H9 (cell line): ENCODE measurements around the gene NRG2. TPM values are rescaled to one million over a fixed set of nuclear protein-coding genes. Genes with fewer than 3 reads are reported as not detected.

Experiments
- DNase-seq: peaks from one replicate; pipeline ENCODE4 v3.0.0-alpha.2; 2017
- H2AFZ ChIP-seq: one replicate; pipeline ENCODE4 v1.6.1; 2013; ENCODE audit warnings: mild to moderate bottlenecking, low read length, control low read depth, moderate library complexity
- H2AK5ac ChIP-seq: 2 replicates; pipeline ENCODE4 v1.6.1; 2013; ENCODE audit warnings: low read length, control low read depth, mixed read lengths; ENCODE audit not compliant: insufficient read length
- H2BK120ac ChIP-seq: one replicate; pipeline ENCODE4 v1.6.1; 2013; ENCODE audit warnings: low read depth, mild to moderate bottlenecking, low read length, control low read depth, inconsistent platforms; ENCODE audit not compliant: poor library complexity, severe bottlenecking
- H2BK12ac ChIP-seq: 2 replicates; pipeline ENCODE4 v1.6.1; 2013; ENCODE audit warnings: low read length, control low read depth, mixed read lengths, low read depth; ENCODE audit not compliant: insufficient read length
- H2BK15ac ChIP-seq: 2 replicates; pipeline ENCODE4 v1.6.1; 2013; ENCODE audit warnings: low read depth, low read length, control low read depth
- H2BK20ac ChIP-seq: one replicate; pipeline ENCODE4 v1.6.1; 2013; ENCODE audit warnings: low read depth, mild to moderate bottlenecking, low read length, control low read depth, inconsistent platforms; ENCODE audit not compliant: poor library complexity, severe bottlenecking
- H2BK5ac ChIP-seq: 2 replicates; pipeline ENCODE4 v1.6.1; 2013; ENCODE audit warnings: low read length, control low read depth, mixed read lengths; ENCODE audit not compliant: insufficient read length
- H3K14ac ChIP-seq: 2 replicates; pipeline ENCODE4 v1.6.1; 2013; ENCODE audit warnings: low read length, control low read depth; ENCODE audit not compliant: insufficient read depth
- H3K18ac ChIP-seq: 2 replicates; pipeline ENCODE4 v1.6.1; 2013; ENCODE audit warnings: low read depth, mild to moderate bottlenecking, mixed read lengths, low read length, control low read depth; ENCODE audit not compliant: insufficient read length
- H3K23ac ChIP-seq: 2 replicates; pipeline ENCODE4 v1.6.1; 2013; ENCODE audit warnings: low read length, control low read depth, mixed read lengths, low read depth; ENCODE audit not compliant: insufficient read length
- H3K23me2 ChIP-seq: 2 replicates; pipeline ENCODE4 v1.6.1; 2013; ENCODE audit warnings: low read depth, mild to moderate bottlenecking, mixed read lengths, low read length, control low read depth; ENCODE audit not compliant: insufficient read length, poor library complexity, severe bottlenecking
- H3K27ac ChIP-seq: 2 replicates; pipeline ENCODE4 v1.5.1; 2013; ENCODE audit warnings: low read length, control low read depth, mixed read lengths, low read depth; ENCODE audit not compliant: insufficient read length
- H3K27me3 ChIP-seq: 2 replicates; pipeline ENCODE4 v1.6.1; 2013; ENCODE audit warnings: low read length, control low read depth, inconsistent platforms; ENCODE audit not compliant: insufficient read depth
- H3K4ac ChIP-seq: 2 replicates; pipeline ENCODE4 v1.6.1; 2013; ENCODE audit warnings: low read depth, mild to moderate bottlenecking, control low read depth, inconsistent platforms, low read length, moderate library complexity
- H3K4me1 ChIP-seq: 2 replicates; pipeline ENCODE4 v1.6.1; 2013; ENCODE audit warnings: low read length, control low read depth, inconsistent platforms; ENCODE audit not compliant: insufficient read depth
- H3K4me2 ChIP-seq: 2 replicates; pipeline ENCODE4 v1.6.1; 2013; ENCODE audit warnings: low read length, control low read depth, mixed read lengths; ENCODE audit not compliant: insufficient read length, insufficient read depth
- H3K56ac ChIP-seq: 2 replicates; pipeline ENCODE4 v1.6.1; 2013; ENCODE audit warnings: low read depth, mild to moderate bottlenecking, mixed read lengths, low read length, control low read depth; ENCODE audit not compliant: insufficient read length
- H3K79me1 ChIP-seq: 2 replicates; pipeline ENCODE4 v1.6.1; 2013; ENCODE audit warnings: low read depth, mild to moderate bottlenecking, moderate library complexity, low read length, control low read depth, inconsistent platforms; ENCODE audit not compliant: insufficient read depth, poor library complexity, severe bottlenecking
- H3K79me2 ChIP-seq: 2 replicates; pipeline ENCODE4 v1.6.1; 2013; ENCODE audit warnings: low read length, control low read depth, inconsistent platforms; ENCODE audit not compliant: insufficient read depth
- H3K9ac ChIP-seq: 2 replicates; pipeline ENCODE4 v1.6.1; 2013; ENCODE audit warnings: low read length, control low read depth, mixed read lengths; ENCODE audit not compliant: insufficient read length; ENCODE audit errors: extremely low read depth
- H3K9me3 ChIP-seq: one replicate; pipeline ENCODE4 v1.6.1; 2013; ENCODE audit warnings: low read depth, low read length, inconsistent platforms; ENCODE audit not compliant: control insufficient read depth
- H3T11ph ChIP-seq: one replicate; pipeline ENCODE4 v1.6.1; 2013; ENCODE audit warnings: mild to moderate bottlenecking, low read length, control low read depth, inconsistent platforms
- H4K20me1 ChIP-seq: one replicate; pipeline ENCODE4 v1.6.1; 2013; ENCODE audit not compliant: control insufficient read depth, insufficient read length, insufficient read depth
- H4K5ac ChIP-seq: 2 replicates; pipeline ENCODE4 v1.6.1; 2013; ENCODE audit warnings: low read depth, mild to moderate bottlenecking, mixed read lengths, low read length, control low read depth; ENCODE audit not compliant: insufficient read length
- H4K8ac ChIP-seq: replicated peaks from 2 replicates; pipeline ENCODE4 v1.6.1; 2013; ENCODE audit warnings: low read length, control low read depth, mixed read lengths, low read depth; ENCODE audit not compliant: insufficient read length
- H4K91ac ChIP-seq: 2 replicates; pipeline ENCODE4 v1.6.1; 2013; ENCODE audit warnings: low read depth, mild to moderate bottlenecking, moderate library complexity, mixed read lengths, low read length, control low read depth; ENCODE audit not compliant: insufficient read length
- H3K27ac Mint-ChIP-seq, 3 experiments: 2 replicates in 2 of 3; 3 replicates in 1 of 3; pipeline ENCODE4 v1.8.0; 2020 to 2021; ENCODE audit warnings: mixed read lengths in 3 of 3, mild to moderate bottlenecking in 1 of 3, moderate library complexity in 1 of 3
- H3K27me3 Mint-ChIP-seq: 2 replicates; pipeline ENCODE4 v1.8.0; 2021; ENCODE audit warnings: low read depth, mild to moderate bottlenecking, moderate library complexity, mixed read lengths
- H3K36me3 Mint-ChIP-seq, 3 experiments: 2 replicates in 2 of 3; 3 replicates in 1 of 3; pipeline ENCODE4 v1.8.0; 2020 to 2021; ENCODE audit warnings: low read depth in 3 of 3, mixed read lengths in 3 of 3; ENCODE audit not compliant: insufficient read depth in 1 of 3
- H3K4me1 Mint-ChIP-seq, 2 experiments: 2 replicates each; pipeline ENCODE4 v1.8.0; 2020; ENCODE audit warnings: mixed read lengths in 2 of 2
- H3K4me3 Mint-ChIP-seq, 2 experiments: 2 replicates in 1 of 2; 3 replicates in 1 of 2; pipeline ENCODE4 v1.8.0; 2020 to 2021; ENCODE audit warnings: mild to moderate bottlenecking in 2 of 2, mixed read lengths in 2 of 2, moderate library complexity in 1 of 2
- H3K9me3 Mint-ChIP-seq, 2 experiments: 2 replicates in 1 of 2; 3 replicates in 1 of 2; pipeline ENCODE4 v1.8.0; 2020; ENCODE audit warnings: mild to moderate bottlenecking in 2 of 2, mixed read lengths in 2 of 2, moderate library complexity in 1 of 2
- WGBS: extraction: QIAGEN DNeasy Blood & Tissue Kit; methylation state at CpG from one replicate; pipeline ENCODE4 v1.1.7; 2013; ENCODE audit warnings: missing lambda C conversion rate, low lambda C conversion rate, mixed read lengths; ENCODE audit not compliant: insufficient read length; ENCODE audit errors: extremely low coverage; 5-methylcytosine and 5-hydroxymethylcytosine counted together
- total RNA-seq: library from RNA; stranded (reverse); gene quantifications from 2 replicates; pipeline ENCODE4 v1.2.1, GENCODE V29; 2021
- TF ChIP-seq, protein P1 (sequence below): fragments of 200-600 bp; sonication (generic); conservative IDR thresholded peaks from 3 replicates; pipeline ENCODE4 v1.8.0; 2021; ENCODE audit warnings: antibody characterized with exemption, mild to moderate bottlenecking

NRG2 gene
- total RNA-seq, 1 experiment from 2014 or later = not detected

DNA sequence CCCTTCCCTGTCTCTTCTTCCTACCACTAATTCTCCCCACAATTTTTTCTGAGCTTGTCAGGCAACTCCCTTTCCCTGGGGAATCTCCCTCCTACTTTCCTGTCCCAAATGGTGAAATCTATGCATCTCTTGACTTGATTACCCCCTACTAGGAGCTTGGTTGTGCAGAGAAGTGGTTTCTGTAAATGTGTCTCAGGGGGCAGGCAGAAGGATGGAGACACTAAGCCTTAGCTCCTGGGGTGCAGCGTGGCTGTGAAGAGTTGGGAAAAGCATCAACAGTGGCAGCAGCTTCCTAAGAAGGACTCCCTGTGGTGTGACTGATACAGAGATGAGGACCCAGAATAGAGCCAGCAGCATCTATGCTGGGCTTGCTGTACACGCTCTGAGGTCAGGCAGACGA, 62.3 kb downstream of the NRG2 start:
- WGBS = no CpG with 5 or more reads among the region's 3 CpGs

More for the DNA sequence above, 62.3 kb downstream of the NRG2 start:
- H3K4me2 ChIP-seq = no peak overlapping the region
- no peak overlapping the region for H3K4me3 Mint-ChIP-seq
- no peak overlapping the region for H3K27ac ChIP-seq
- H3K9me3 ChIP-seq = no peaks in the 10 kb centered on the region
- no peak overlapping the region for H4K8ac ChIP-seq
- H2BK20ac ChIP-seq = no peak overlapping the region
- H3K4ac ChIP-seq = no peak overlapping the region
- H4K20me1 ChIP-seq = peaks cover 4% of the 10 kb centered on the region
- H3K79me2 ChIP-seq = no peaks in the 10 kb centered on the region
- DNase-seq = no peak
- H3K27ac Mint-ChIP-seq = no peak overlapping the region
- H2BK12ac ChIP-seq = no peak overlapping the region
- no peaks in the 10 kb centered on the region for H3K4me1 ChIP-seq
- H3K36me3 Mint-ChIP-seq = no peaks in the 10 kb centered on the region
- H2BK5ac ChIP-seq = no peak overlapping the region
- no peaks in the 10 kb centered on the region for H3K23me2 ChIP-seq
- no peaks in the 10 kb centered on the region for H3K9me3 Mint-ChIP-seq
- no peak overlapping the region for H3K56ac ChIP-seq
- H2BK15ac ChIP-seq = no peak overlapping the region
- H2BK120ac ChIP-seq = no peak overlapping the region
- H3K9ac ChIP-seq = no peak overlapping the region
- H3K18ac ChIP-seq = no peak overlapping the region
- no peak overlapping the region for H2AFZ ChIP-seq
- TF ChIP-seq, protein P1, sequence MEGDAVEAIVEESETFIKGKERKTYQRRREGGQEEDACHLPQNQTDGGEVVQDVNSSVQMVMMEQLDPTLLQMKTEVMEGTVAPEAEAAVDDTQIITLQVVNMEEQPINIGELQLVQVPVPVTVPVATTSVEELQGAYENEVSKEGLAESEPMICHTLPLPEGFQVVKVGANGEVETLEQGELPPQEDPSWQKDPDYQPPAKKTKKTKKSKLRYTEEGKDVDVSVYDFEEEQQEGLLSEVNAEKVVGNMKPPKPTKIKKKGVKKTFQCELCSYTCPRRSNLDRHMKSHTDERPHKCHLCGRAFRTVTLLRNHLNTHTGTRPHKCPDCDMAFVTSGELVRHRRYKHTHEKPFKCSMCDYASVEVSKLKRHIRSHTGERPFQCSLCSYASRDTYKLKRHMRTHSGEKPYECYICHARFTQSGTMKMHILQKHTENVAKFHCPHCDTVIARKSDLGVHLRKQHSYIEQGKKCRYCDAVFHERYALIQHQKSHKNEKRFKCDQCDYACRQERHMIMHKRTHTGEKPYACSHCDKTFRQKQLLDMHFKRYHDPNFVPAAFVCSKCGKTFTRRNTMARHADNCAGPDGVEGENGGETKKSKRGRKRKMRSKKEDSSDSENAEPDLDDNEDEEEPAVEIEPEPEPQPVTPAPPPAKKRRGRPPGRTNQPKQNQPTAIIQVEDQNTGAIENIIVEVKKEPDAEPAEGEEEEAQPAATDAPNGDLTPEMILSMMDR = no peak
- H3K27me3 ChIP-seq = no peaks in the 10 kb centered on the region
- H3K23ac ChIP-seq = no peak overlapping the region
- no peak overlapping the region for H3K14ac ChIP-seq
- no peak overlapping the region for H2AK5ac ChIP-seq
- H4K91ac ChIP-seq = no peak overlapping the region
- no peaks in the 10 kb centered on the region for H3K79me1 ChIP-seq
- no peak overlapping the region for H3T11ph ChIP-seq
- H3K27me3 Mint-ChIP-seq = peaks cover 60% of the 10 kb centered on the region
- H3K4me1 Mint-ChIP-seq = peaks cover 12 to 13% of the 10 kb centered on the region in 2 experiments
- no peak overlapping the region for H4K5ac ChIP-seq
